Measurements from ENCODE around the gene FAM131C. TPM values are rescaled to one million over a fixed set of nuclear protein-coding genes. Genes with fewer than 3 reads are reported as not detected.
A peak's percentile ranks its signal among the peaks of the same experiment; 100 is the strongest.

The FAM131C gene
- polyA plus RNA-seq, 3 donors: not detected

- H3K9ac ChIP-seq (ENCODE audit: insufficient read depth, low read length, poor library complexity, severe bottlenecking): no peak overlapping the region
- H3K79me2 ChIP-seq (ENCODE audit: insufficient read depth, low read length): no peaks in the 10 kb centered on the region
- H3K4me3 Mint-ChIP-seq: no peak overlapping the region
- no peaks in the 10 kb centered on the region for H3K9me3 ChIP-seq (replicated peaks in 1 of 2; ENCODE audit: control insufficient read depth in 1 of 2, insufficient read depth in 1 of 2, low read length in 2 of 2)
- H3K4me2 ChIP-seq (replicated peaks; ENCODE audit: extremely low read depth, low read length, poor library complexity, severe bottlenecking): no peak overlapping the region
- H3K4me1 Mint-ChIP-seq: no peaks in the 10 kb centered on the region
- no peak overlapping the region for H3K27ac ChIP-seq (ENCODE audit: low read depth in 1 of 2, low read length in 2 of 2)
- H3K27me3 Mint-ChIP-seq (ENCODE audit: low read depth in 3 of 3): peaks cover 2 to 22% (median 3%) of the 10 kb centered on the region in 3 donors
- no peak for DNase-seq
- intact Hi-C loops (cut with micrococcal nuclease): no loop called here
- no peak overlapping the region for H3K27ac Mint-ChIP-seq
- no peaks in the 10 kb centered on the region for H3K36me3 Mint-ChIP-seq
- H2AFZ ChIP-seq (ENCODE audit: insufficient read depth, low read depth, low read length, poor library complexity, severe bottlenecking): no peak overlapping the region
- 95% methylated on average over 7 of the region's 9 CpGs for WGBS (ENCODE audit: insufficient coverage)
- no peaks in the 10 kb centered on the region for H3K36me3 ChIP-seq (replicated peaks in 1 of 2; ENCODE audit: control insufficient read depth in 1 of 2, insufficient read depth in 2 of 2, low read length in 2 of 2)
- no peak overlapping the region for H3K4me3 ChIP-seq (replicated peaks in 1 of 3; ENCODE audit: low read depth in 2 of 3, low read length in 3 of 3)
- H3K9me3 Mint-ChIP-seq: peaks cover 0 to 1% (median 0%) of the 10 kb centered on the region in 7 donors
- no peaks in the 10 kb centered on the region for H3K4me1 ChIP-seq (ENCODE audit: control insufficient read depth in 1 of 2, insufficient read depth in 2 of 2, low read length in 2 of 2)
- no peaks in the 10 kb centered on the region for H3K27me3 ChIP-seq (ENCODE audit: control insufficient read depth in 2 of 2, insufficient read depth in 2 of 2, low read length in 2 of 2)
- no peak for TF ChIP-seq CTCF (IDR thresholded peaks at IDR 0.05)
- no peaks in the 10 kb centered on the region for H4K20me1 ChIP-seq (ENCODE audit: insufficient read depth, low read length)
Measured at GRCh38 chr1:16095447-16095846, 22.0 kb upstream of the FAM131C start.

GRCh38 chr1:16094453-16095158 is 21.2 kb upstream of the FAM131C start:
- no peaks in the 10 kb centered on the region for H3K4me1 Mint-ChIP-seq
- peaks cover 0 to 1% (median 0%) of the 10 kb centered on the region in 7 donors for H3K9me3 Mint-ChIP-seq
- no peak overlapping the region for H3K27ac ChIP-seq (ENCODE audit: low read depth in 1 of 2, low read length in 2 of 2)
- H3K36me3 Mint-ChIP-seq: no peaks in the 10 kb centered on the region
- no peak for TF ChIP-seq CTCF (IDR thresholded peaks at IDR 0.05)
- H3K27me3 Mint-ChIP-seq (ENCODE audit: low read depth in 3 of 3): peaks cover 2 to 19% (median 3%) of the 10 kb centered on the region in 3 donors
- intact Hi-C loops (cut with micrococcal nuclease): no loop called here
- no peak overlapping the region for H3K4me3 Mint-ChIP-seq
- no peak for DNase-seq
- no peaks in the 10 kb centered on the region for H3K27me3 ChIP-seq (ENCODE audit: control insufficient read depth in 2 of 2, insufficient read depth in 2 of 2, low read length in 2 of 2)
- H3K9me3 ChIP-seq (replicated peaks in 1 of 2; ENCODE audit: control insufficient read depth in 1 of 2, insufficient read depth in 1 of 2, low read length in 2 of 2): no peaks in the 10 kb centered on the region
- no peak overlapping the region for H3K4me2 ChIP-seq (replicated peaks; ENCODE audit: extremely low read depth, low read length, poor library complexity, severe bottlenecking)
- no peaks in the 10 kb centered on the region for H3K79me2 ChIP-seq (ENCODE audit: insufficient read depth, low read length)
- 89% methylated on average over 3 of the region's 21 CpGs for WGBS (ENCODE audit: insufficient coverage)
- no peak overlapping the region for H3K9ac ChIP-seq (ENCODE audit: insufficient read depth, low read length, poor library complexity, severe bottlenecking)
- no peaks in the 10 kb centered on the region for H3K36me3 ChIP-seq (replicated peaks in 1 of 2; ENCODE audit: control insufficient read depth in 1 of 2, insufficient read depth in 2 of 2, low read length in 2 of 2)
- no peak overlapping the region for H2AFZ ChIP-seq (ENCODE audit: insufficient read depth, low read depth, low read length, poor library complexity, severe bottlenecking)
- H3K4me3 ChIP-seq (replicated peaks in 1 of 3; ENCODE audit: low read depth in 2 of 3, low read length in 3 of 3): no peak overlapping the region
- H4K20me1 ChIP-seq (ENCODE audit: insufficient read depth, low read length): no peaks in the 10 kb centered on the region
- peak overlapping the region in 1 of 7 donors; percentile 25 for H3K27ac Mint-ChIP-seq
- H3K4me1 ChIP-seq (ENCODE audit: control insufficient read depth in 1 of 2, insufficient read depth in 2 of 2, low read length in 2 of 2): no peaks in the 10 kb centered on the region

All from CD14-positive monocyte (primary cell).